HG03108 (cell line): ENCODE data around the gene OBI1.

Experiments
- ATAC-seq: cut with Tn5 transposase; IDR thresholded peaks from one replicate; pipeline ENCODE4 v1.9.1; 2021; ENCODE audit warnings: moderate library complexity; ENCODE audit not compliant: unreplicated experiment

Gene OBI1, protein sequence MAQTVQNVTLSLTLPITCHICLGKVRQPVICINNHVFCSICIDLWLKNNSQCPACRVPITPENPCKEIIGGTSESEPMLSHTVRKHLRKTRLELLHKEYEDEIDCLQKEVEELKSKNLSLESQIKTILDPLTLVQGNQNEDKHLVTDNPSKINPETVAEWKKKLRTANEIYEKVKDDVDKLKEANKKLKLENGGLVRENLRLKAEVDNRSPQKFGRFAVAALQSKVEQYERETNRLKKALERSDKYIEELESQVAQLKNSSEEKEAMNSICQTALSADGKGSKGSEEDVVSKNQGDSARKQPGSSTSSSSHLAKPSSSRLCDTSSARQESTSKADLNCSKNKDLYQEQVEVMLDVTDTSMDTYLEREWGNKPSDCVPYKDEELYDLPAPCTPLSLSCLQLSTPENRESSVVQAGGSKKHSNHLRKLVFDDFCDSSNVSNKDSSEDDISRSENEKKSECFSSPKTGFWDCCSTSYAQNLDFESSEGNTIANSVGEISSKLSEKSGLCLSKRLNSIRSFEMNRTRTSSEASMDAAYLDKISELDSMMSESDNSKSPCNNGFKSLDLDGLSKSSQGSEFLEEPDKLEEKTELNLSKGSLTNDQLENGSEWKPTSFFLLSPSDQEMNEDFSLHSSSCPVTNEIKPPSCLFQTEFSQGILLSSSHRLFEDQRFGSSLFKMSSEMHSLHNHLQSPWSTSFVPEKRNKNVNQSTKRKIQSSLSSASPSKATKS

DNA sequence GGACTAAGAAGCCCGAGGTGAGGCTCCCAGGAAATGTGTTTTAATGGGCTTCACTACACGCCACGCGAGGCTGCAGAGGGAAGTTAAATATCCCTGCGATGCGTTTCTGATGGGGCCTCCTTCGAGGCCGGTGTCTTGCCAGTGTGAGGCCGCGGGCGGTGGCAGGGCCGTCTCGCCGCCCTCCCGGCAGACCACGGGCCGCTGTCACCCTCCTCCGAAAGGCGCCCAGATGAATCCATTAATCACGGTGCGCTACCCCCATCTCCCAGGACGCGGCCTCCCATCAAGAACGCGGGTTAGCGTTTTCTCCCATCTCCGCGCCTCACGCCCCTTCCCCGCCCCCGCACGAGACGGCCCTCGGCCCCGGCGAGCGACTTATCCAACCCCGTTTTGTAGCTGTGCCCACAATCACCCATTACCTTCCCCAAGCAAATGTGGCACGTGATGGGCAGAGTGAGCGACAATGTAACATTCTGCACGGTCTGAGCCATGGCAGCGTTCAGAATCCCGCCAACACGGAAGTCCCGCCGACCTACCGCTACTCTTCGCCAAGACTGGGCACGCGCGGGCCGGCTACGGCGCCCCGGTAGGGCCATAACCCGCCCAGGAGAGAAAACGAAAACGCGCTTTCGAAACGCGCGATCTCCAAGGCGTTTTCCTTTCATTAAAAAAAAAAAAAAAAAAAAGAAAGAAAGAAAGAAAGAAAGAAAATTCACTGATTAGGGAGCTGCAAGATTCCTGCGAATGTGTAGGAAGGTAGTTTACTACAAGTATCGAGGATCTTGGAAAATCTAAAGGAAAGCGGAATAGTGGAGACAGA, at the start of gene OBI1:
Gene OBI1 (minus strand): TSS at position 526 of the 820 bp plus-strand sequence. CDS start 35 bp downstream, at position 491.
- peak; percentile 76 for ATAC-seq

DNA sequence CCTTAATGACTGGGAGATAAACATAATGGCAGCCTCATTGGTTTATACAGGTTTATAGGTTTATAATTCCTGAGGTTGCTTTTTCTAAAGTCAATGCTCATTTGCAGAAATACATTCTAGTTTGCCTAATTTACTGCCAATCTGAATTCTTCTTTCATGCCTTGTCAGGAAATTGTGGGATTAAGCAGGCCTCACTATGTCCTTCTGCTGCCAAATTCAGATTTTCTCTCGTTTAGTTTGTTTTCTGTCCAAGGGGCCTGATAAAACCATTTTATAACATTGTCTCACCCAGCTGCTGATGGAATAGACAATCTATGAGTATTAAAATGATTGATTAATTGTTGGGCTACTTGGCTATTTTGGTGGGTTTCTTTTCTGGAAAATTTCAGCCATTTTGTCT, 42.4 kb upstream of the OBI1 start:
- ATAC-seq, result no peak

DNA sequence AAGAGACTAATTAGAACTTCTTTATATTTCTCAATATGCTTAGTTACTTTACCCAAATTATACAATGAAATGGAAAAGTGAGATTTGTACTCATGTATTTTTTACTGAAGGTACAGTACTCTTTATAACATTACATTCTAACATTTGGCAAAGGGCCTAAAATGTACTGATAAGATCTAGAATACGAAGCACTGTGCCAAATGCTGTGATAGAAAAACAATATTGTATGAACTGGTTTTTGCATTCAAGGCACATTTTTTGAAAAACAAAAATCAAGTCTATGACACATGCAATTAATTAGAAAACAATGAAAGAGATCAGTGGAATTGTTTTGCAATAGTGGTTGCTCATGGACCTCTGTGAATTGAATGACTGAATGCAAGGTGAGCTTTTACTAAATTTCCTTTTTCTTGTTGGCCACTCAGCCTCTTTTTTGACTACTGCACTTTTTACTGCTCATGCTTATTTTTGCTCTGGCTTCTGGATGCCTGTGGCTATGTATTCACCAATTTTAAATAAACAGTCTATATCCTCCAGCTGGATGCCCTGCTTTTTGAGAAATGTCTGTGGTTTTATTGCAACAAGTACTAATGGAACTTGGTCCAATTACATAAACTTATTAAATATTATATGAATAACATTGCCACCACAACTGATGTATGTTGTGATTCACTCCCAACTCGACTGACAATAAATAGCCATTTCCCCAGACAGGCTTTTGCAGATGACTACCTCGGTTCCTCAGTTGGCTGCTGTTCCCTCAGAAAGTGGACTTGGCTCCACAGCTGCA, 41.4 kb upstream of the OBI1 start:
- ATAC-seq, result no peak

DNA sequence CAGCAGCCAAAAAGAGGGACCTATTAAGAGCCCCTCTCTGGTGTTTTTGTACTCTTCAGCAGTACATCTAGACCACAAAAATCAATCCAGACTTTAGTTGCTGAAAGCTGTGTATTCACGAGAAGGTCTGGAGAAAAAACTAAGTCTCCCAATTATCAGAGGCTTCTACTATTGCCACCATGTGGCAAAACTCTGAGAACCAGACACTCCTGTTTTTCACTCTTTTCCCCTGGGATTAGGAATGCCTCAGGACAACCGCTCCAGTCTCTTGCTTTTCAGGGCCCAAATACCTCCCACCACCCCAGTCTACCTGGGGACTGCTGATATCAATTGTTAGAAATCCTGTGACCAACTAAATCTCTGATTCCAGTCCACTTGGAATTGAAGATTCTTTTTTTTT, 30.1 kb upstream of the OBI1 start:
- ATAC-seq, result no peak

DNA sequence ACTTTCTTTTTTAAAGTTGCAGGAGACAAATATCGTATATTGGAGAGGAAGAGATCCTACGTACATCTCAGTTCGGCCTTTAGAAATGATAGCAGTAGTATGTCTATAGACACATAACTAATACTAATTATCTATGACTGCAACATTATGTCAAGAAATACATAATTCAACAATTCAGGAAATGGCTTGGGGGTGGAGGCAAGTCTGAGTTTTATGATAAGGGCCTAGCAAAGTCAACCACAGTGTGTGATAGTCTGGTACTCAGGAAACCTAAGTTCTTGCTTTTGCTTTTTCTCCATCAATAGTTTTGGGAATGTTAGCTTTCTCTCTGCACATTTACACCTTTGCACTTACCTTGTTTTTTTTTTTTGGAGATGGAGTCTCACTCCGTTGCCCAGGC, 27.5 kb upstream of the OBI1 start:
- no peak for ATAC-seq

DNA sequence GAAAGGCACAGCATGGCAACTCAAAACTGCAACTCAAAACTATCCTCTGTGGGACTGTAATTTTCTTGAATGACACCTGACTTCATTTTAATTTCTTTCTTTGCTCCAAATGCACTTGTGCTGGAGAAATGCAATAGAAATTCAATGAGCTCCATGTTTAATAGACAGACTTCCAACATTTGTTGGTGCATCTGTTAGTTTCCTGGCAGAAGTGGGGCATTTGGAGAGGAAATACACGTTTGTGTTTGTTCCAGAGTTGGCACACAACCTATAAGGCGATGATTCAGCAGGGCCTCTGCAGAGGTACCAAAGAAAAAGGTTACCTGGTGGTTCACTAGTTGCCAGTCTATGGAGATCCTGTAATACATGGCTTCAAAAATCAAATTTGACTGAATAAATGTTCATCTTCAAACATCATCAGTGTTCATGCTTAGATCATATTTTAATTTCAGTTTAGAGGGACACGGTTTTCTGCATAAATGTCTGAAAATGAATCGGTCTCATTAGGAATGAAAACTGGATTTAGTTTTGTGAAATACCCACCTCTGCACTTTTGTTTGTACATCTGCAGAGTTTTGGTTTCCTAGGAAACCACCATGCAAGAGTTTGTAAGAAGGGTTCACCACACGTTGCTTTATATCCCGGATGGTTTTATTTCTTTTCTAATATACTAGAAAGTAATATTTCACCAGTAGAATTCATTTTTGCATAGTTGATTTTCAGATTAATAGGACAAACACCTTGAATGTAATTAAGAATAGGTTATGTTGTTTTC, 21.8 kb upstream of the OBI1 start:
- ATAC-seq, result no peak

DNA sequence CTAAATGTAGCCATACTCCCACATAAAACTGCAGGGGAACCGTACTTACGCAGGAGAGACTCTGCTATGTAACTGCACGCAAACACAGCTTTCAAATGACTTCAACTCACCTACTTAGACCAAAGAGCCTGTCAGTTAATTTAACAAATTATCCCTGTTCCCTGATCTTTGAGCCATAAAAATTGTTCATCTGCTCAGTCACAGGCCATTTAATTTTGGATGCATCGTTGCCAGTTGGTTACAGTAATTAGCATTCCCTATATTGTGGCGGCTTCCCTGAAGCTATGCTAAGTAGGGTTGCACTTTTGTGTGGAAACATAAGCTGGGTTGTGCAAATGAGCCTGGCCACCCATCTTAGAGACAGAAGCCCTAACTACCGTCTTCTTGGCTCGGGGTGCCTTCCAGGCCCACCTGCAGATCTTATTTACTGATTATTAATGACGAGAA, 21.2 kb upstream of the OBI1 start:
- ATAC-seq, result no peak

DNA sequence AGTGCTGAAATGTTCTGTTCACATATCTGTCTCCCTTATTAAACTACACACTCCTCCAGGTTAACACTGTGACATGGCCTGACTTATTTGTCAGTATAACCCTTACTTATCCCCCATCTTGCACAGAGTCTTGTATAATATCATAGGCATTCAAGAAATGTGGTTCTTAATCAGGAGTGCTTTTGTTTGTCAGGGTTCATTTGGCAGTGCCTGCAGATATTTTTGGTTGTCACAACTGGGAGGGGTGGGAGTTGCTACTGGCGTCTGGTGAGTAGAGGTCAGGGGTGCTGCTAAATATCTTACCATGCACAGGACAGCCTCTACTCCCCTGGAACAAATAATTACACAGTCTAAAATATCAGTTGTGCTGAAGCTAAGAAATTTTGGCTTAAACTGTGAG, 20.4 kb upstream of the OBI1 start:
- ATAC-seq, result no peak

DNA sequence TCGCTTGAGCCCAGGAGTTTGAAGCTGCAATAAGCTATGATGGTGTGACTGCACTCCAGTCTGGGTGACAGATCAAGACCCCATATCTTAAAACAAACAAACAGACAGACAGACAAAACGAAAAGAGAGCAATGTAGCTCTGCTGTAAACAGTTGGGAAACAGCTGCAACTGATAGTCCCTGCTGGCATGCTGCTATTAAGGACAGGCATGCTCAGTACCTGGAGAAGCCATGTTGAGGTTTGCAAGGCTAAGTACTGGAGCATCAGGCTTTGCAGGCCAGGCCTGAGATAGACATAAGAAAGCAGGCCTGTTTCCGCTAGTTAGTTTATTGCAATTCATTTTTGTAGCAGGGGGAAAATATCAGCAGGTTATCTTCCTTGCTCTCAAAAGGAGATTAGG, 16.2 kb upstream of the OBI1 start:
- ATAC-seq, result no peak

DNA sequence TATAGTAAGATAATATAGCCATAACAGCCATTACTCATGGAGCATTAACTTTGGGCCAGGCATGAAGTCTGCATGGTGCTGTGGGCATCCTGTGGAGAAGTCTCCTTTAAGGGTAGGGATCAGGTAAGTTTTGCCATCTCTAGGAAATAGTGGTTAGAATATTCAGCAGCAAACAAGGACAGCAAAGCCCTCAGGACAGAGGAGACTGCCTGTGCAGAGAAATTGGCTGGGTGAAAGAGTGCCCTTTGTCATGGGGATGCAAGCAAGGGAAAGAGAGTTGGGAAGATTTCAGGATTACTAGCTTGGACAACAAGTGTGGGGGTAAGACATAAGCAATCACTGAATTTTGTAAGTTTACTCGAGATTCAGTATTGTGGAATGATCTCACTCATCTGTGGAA, 15.7 kb upstream of the OBI1 start:
- no peak for ATAC-seq

DNA sequence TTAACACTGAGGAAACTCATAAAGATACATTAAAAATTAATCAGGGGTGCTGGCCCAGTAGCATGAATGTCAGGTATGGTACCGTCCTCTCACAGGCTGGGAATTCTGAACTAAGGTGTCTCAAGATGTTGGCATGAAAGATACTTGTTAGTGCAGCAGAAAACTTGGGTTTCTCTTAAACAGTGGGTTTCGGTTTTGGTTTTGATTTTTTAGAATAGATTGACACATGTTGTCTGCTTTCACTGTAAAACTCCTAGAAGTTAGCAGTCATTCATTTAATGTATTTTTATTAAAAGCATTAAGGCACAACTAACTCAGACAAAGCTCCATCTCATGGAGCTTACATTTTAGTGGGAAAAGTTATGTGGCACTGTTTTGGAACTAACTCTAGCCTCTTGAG, 3.5 kb upstream of the OBI1 start:
- ATAC-seq, result no peak

DNA sequence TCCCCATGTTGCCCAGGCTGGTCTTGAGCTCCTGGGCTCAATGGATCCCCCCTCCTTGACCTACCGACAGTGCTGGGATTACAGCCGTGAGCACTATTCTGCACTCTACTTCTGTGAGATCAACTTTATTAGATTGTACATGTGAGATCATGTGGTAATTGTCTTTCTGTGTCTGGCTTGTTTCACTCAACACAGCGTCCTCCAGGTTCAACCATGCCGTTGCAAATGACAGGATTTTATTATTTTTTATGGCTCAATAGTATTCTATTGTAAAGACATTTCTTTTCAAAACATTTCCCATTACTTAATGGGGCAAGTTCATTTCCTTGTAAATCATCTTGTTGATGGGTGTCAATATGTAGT, 1.5 kb upstream of the OBI1 start:
- no peak for ATAC-seq

DNA sequence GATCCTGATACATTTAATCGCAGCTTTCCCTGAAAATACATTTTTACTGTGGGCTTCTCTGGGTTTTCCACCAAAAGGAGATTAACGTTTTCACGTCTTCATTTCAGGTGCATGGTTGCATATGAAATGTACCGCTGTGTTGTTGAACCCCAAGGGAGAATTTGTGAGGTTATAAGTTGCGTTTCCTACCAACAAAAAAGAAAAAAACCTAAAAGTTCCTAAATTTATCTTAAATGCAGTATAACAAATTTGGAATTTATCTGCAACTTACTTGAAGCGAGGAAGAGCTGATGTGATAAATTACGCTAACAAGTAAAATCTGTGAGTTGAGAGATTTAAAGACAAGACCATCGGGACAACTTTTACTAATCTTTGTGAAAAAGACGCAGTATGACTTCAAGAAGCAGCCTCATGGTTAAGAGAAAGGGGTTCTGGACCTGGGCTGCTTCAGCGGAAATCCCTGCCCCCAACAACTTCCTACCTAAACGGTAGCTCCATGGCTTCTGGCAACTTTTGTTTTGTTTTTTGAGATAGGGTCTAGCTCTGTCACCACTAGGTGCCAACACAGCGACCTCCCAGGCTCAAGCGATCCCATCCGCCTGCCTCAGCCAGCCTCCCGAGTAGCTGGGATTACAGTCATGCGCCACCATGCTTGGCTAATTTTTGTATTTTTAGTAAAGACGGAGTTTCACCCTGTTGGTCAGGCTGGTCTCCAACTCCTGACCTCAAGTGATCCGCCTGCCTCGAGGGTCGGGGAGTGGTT, 958 bp upstream of the OBI1 start:
- no peak for ATAC-seq

DNA sequence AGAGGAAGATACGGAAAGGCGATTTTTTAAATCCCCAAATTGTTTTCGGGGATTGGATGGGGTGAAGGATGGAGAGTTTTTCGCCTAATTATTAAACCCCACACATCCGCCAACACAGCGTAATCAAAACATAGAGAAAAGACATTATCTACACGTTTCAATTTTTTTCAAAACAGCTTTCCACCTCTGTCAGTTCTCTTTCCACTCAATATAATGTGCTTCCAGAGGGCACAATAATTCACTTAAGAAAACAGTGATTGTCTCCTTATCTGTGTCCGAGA, 435 bp upstream of the OBI1 start:
- no peak for ATAC-seq

DNA sequence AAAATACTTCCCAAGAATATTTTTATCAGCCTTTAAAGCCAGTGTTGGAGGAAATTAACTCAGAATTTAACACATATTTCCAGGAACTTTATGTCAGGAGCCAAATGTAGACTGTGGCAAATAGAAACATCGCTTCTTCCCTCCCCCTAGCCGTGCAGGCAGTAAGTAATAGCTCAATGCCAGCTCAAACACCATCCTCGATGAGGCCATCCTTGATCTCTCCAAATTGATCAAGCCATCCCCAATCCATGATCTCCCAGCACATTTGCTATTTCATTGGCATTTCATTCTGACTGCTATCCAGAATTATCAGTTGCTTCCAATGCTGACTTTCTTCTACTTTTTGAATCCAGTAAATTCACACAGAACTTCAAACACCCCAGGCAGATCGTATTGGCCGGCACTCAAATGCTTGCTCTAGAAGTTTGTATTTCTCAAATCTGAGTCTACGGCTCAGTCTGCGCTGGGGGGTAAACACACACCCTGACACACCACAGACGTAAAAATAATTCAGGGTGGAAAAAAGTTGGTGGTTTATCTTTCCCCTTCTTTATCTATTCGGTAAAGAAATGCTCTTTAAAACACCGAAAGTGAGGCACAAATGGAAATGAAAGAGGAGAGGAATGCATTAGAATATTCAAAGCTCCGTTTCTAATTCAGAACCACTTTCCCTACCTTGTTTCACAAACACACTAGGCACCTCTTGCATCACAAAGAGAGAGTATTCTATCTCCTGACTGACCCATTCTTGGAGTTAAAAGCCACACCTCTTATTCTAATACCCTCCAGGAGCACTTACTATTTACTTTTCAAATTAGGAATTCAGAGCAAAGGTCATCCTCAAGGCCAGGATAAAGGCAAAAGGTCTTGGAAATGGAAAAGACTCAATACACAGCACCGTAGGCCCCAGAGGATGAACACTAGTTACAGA, 991 bp downstream of the OBI1 start:
- peak; percentile 18 for ATAC-seq

DNA sequence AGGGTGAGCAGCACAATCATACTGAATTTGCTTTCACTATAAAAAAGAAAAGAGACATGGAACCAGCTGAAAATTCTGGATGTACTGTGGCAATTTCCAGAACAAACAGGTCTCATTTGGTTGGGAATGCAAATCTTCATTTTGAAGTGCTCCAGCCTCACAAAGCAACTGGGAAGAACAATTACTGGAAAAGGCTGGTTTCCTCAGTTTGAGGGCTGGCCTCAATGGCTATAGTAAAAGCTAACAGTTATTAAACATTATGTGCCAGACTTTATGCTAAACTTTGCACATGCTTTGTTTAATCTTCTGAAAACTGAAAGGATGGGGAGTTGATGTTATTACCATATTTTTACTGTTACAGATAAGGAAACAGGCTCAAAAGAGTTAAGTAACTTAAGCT, 3.0 kb downstream of the OBI1 start:
- ATAC-seq, result no peak

DNA sequence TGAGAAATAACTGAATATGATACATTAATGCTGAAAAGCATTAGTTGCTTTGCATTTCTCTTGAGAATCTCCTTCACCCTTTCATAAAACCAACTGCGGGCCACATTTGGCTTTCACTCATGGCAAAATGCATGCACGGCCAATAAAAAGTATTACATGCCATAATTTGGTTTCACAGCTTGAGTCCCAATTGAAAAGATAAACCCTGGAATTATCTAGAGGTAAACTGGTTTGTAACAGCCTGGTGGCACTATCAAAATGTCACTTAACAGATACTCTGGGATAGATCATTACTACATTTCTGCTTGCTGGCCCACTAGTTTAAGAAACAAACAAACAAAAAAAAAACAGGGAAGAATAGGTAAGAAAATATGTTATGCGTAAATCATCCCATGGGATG, 3.9 kb downstream of the OBI1 start:
- ATAC-seq, result no peak

DNA sequence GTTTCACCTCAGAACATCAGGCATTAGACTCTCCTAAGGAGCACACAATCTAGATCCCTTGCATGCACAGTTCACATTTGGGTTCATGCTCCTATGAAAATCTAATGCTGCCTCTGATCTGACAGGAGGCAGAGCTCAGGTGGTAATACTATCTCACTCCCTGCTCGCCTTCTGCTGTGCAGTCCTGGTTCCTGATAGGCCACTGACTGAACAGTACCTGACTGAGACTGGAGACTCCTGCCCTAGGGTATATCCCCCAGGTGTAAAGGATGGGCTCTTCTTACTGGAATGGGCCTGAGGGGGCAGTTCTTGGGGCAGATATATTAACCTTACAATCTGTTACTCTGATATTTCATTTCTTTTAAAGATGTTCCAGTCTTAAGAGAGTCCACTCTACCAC, 6.3 kb downstream of the OBI1 start:
- ATAC-seq, result no peak

DNA sequence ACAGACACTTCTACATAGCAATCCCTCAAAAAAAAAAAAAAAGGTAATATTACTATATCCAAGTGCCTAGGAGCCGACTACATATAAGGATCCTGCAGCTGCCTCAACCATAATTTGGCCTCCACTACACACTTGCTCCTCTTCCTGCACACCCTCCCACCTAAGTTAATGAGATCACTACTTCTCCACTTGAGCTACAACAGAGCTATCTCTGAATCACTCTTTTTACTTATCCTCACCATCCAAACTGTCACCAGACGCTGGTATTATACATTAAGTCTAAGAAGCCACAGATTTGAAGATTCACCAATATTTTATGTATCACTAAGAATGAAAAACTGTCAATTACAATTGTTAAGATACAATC, 8.3 kb downstream of the OBI1 start:
- no peak for ATAC-seq
